ENCODE results near the gene HIRIP3. TPM values are rescaled to one million over a fixed set of nuclear protein-coding genes. Genes with fewer than 3 reads are reported as not detected.

The HIRIP3 gene
- total and polyA plus RNA-seq, 2 of the 13 experiments (the other 11 are each of a cell fraction or from before 2014, with no cell fraction given), result 12.6 to 17.2 TPM

- peak; percentile 73 for TF ChIP-seq ZNF232 (CRISPR knock-in tag; IDR thresholded peaks at IDR 0.05; ENCODE audit: borderline replicate concordance)
- TF ChIP-seq MIXL1 (CRISPR knock-in tag; IDR thresholded peaks at IDR 0.05), result peak; percentile 28; the same call in 1 of the 2 replicates
- peak; percentile 83; the same call in 1 of the 2 replicates for TF ChIP-seq ZNF414 (CRISPR knock-in tag; IDR thresholded peaks at IDR 0.05)
- TF ChIP-seq STAT6 (CRISPR knock-in tag; IDR thresholded peaks at IDR 0.05; ENCODE audit: borderline replicate concordance), result peak; percentile 94; the same call in 1 of the 2 replicates
- 0 out of 2 replicates have a peak, but pooled peaks have one; percentile 11 for TF ChIP-seq TGIF2 (CRISPR knock-in tag; IDR thresholded peaks at IDR 0.05)
- TF ChIP-seq FOXA3 (CRISPR knock-in tag; IDR thresholded peaks at IDR 0.05), result peak; percentile 86
- no peak for TF ChIP-seq KMT2A (CRISPR knock-in tag; IDR thresholded peaks at IDR 0.05)
- peak; percentile 61; the same call in 1 of the 2 replicates for TF ChIP-seq NFAT5 (CRISPR knock-in tag; IDR thresholded peaks at IDR 0.05)
- peak; percentile 93 for TF ChIP-seq PHF20 (CRISPR knock-in tag; IDR thresholded peaks at IDR 0.05)
- TF ChIP-seq ZNF687 (CRISPR knock-in tag; IDR thresholded peaks at IDR 0.05), result peak; percentile 96
- TF ChIP-seq ZNF256 (CRISPR knock-in tag; conservative IDR thresholded peaks at IDR 0.05), result no peak; the same call in 1 of the 2 replicates
- TF ChIP-seq SCMH1 (CRISPR knock-in tag; IDR thresholded peaks at IDR 0.05; ENCODE audit: borderline replicate concordance), result no peak
- peak; percentile 59; the same call in 1 of the 2 replicates for TF ChIP-seq ZBTB20 (CRISPR knock-in tag; IDR thresholded peaks at IDR 0.05; ENCODE audit: borderline replicate concordance, low read depth)
- peak; percentile 81 for TF ChIP-seq ZNF589 (CRISPR knock-in tag; conservative IDR thresholded peaks at IDR 0.05)
- 0 out of 2 replicates have a peak, but pooled peaks have one; percentile 87 for TF ChIP-seq ZFP1 (CRISPR knock-in tag; IDR thresholded peaks at IDR 0.05)
- TF ChIP-seq MYNN (CRISPR knock-in tag; IDR thresholded peaks at IDR 0.05; ENCODE audit: low read depth), result no peak
Measured at GRCh38 chr16:29995911-29996765, 721 bp upstream of the HIRIP3 start, which contains the start of gene INO80E (continued).

All from HepG2 (cell line).